HG03439 (cell line): ENCODE measurements around the gene SURF6.
"Not testable (repeated sequence)": the region's sequence is repeated elsewhere in the genome, so short reads cannot be mapped to it uniquely, and the experiment has no call there.

Experiments
- ATAC-seq: cut with Tn5 transposase; IDR thresholded peaks from one replicate; pipeline ENCODE4 v1.9.1; 2021; ENCODE audit warnings: mild to moderate bottlenecking, moderate library complexity; ENCODE audit not compliant: unreplicated experiment

The SURF6 gene

GRCh38 chr9:133301253-133302230 lies 34.4 kb downstream of the SURF6 start:
- ATAC-seq: no peak

DNA sequence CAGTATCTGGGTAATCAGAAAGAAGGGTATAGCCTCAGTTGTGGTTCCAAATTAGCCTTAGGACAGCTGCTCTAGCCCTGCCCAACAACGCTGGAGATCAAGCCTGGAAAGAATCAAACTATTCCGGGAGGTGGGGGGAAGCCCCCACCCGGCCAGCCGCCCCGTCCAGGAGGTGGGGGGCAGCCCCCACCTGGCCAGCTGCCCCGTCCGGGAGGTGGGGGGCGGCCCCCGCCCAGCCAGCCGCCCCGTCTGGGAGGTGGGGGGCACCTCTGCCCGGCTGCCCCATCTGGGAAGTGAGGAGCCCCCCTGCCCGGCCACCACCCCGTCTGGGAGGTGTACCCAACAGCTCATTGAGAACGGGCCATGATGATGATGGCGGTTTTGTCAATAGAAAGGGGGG lies 36.0 kb downstream of the SURF6 start:
- not testable (repeated sequence) for ATAC-seq

DNA sequence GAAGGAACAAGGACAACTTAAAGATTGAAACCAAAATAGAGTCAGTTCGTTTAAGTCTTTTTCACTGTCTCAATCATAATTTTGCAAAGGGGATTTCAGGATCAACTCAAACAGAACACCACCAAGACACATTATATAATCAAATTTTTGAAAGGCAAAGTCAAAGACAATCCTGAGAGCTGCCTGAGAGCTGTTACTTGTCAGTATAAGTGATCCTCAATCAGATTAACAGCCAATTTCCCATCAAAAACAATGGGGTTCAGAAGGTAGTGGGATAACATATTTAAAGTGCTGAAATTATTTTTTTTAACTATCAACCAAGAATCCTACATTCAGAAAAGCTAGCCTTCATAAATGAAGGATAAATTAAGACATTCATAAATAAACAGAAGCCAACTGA lies 41.7 kb downstream of the SURF6 start:
- ATAC-seq: no peak

- no peak for ATAC-seq
These were observed 45.2 kb downstream of the SURF6 start for GRCh38 chr9:133290751-133291302.

DNA sequence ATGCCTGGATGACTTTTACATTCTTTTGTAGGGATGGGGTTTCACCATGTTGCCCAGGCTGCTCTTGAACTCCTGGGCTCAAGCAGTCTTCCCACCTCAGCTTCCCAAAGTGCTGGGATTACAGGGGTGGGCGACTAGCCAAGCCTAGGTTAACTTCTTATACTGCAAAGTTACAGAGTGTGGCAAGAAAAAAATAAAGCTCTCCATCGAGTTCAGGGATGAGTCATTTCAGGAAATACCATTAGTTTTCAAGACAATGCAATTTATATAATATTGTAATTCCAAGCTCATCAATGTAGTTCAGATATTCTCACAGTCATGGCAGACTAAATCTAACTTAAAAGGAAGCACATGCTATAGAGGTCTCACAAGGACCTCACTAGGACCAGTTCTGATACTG lies 49.5 kb downstream of the SURF6 start:
- ATAC-seq: no peak

- ATAC-seq: no peak
These were observed 50.7 kb downstream of the SURF6 start for GRCh38 chr9:133285252-133285775.

DNA sequence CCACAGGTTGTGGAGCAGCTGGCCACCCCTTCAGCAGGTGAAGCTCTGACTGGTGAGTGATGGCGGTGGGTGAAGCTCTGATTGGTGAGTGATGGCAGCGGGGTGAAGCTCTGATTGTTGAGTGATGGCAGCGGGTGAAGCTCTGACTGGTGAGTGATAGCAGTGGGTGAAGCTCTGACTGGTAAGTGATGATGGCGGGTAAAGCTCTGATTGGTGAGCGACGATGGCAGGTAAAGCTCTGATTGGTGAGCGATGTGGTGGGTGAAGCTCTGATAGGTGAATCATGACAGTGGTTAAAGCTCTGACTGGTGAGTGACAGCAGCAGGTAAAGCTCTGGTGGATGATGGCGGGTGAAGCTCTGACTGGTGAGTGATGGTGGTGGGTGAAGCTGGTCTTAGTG lies 51.6 kb downstream of the SURF6 start:
- ATAC-seq: no peak

- not testable (repeated sequence) for ATAC-seq
These were observed 52.5 kb downstream of the SURF6 start for GRCh38 chr9:133283255-133284032.

DNA sequence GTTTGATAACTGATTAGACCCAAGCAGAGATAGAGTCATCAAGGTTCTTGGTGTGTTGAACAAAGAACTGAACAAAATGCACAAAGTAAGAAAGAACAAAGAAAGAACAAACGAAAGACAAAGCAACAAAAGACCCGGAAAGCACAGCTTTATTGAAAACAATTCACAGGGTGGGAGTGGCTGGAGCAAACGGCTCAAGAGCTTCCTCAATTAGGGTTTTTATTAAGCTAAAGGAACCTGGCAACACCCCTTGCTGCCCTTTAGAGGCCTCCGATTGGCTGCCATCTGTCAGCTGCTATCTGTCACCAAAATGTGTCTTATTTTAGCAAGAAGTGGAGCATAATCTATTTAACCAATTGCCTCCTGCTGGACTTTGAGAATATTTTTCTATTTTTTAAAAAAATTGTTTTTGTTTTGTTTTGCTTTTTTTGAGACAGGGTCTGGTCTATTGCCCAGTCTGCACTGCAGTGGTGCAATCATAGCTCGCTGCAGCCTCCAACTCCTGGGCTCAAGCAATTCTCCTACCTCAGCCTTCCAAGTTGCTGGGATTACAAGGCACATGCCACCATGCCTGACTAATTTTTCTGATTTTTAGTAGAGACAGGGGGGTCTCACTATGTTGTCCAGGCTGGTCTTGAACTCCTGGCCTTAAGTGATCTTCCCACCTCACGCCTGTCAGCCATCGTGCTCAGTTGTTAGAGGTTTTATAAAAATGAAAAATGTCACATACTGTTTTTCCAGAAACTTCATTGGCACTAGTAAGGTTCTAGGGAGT lies 53.3 kb downstream of the SURF6 start:
- no peak for ATAC-seq

DNA sequence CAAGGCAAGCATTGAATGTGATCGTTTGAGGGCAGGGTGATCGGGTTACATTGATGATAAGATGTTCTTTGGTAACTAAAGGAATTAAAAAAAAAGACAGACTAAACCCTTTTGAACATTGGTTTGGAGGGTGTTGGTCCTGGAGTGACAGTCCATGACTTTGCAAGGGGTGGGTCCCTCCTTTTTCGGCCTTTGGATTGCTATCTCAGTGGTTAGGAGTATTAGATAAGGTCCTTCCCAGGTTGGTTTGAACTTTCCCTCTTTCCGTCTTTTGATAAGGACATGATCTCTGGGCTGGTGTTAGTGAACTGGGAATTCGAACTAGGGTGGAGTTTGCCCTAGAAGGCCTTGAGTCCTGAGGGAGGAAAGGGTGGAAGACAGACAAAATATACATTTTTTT lies 55.6 kb downstream of the SURF6 start:
- no peak for ATAC-seq
